ENCODE measurements around the gene TPTE2. TPM values are rescaled to one million over a fixed set of nuclear protein-coding genes. Genes with fewer than 3 reads are reported as not detected.

The TPTE2 gene
- total and polyA plus RNA-seq, 10 of the 15 experiments (the other 5 are each of a cell fraction or from before 2014, with no cell fraction given): 0.31 to 1.9 (median 1.2) TPM

DNA sequence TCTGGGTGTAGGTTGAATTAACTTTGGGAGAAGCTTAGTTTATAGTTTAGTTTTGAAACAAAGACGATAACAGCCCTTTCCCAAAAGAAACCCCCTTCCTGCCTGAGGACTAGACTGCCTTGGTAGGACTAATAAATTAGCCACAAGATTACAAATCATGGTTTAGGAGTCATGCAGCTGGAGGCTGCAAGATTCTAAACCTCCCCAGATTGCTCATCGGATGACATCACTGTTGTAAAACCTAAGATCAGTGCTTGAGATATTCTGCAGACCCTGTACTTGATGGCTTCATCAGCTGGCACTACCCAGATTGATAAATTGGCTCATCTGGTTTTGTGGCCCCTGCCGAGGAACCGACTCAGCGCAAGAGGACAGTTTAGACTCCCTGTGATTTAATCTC is 36.2 kb upstream of the TPTE2 start:
- Histone ChIP-seq H2AFZ (ENCODE audit: control insufficient read depth, low read depth, low read length) (no peak overlapping the region), H3K79me2 (ENCODE audit: control insufficient read depth, insufficient read depth, low read length) (peaks cover 10% of the 10 kb centered on the region), H3K4me2 (ENCODE audit: control insufficient read depth, insufficient read depth) (no peak overlapping the region), H3K4me1 (ENCODE audit: control insufficient read depth, insufficient read depth, low read length) (no peaks in the 10 kb centered on the region), H3K27me3 (replicated peaks in 1 of 2; ENCODE audit: control insufficient read depth in 2 of 2, insufficient read depth in 2 of 2, low read length in 1 of 2) (no peaks in the 10 kb centered on the region), H3K9ac (ENCODE audit: control insufficient read depth, insufficient read depth, low read length) (no peak overlapping the region), H3K27ac (ENCODE audit: control insufficient read depth, insufficient read depth) (no peak overlapping the region), H3K9me3 (replicated peaks; ENCODE audit: control insufficient read depth, insufficient read depth, low read length) (no peaks in the 10 kb centered on the region), H3K36me3 (ENCODE audit: control insufficient read depth in 2 of 2, insufficient read depth in 2 of 2, low read length in 1 of 2) (no peaks in the 10 kb centered on the region), H4K20me1 (ENCODE audit: control insufficient read depth, insufficient read depth) (no peaks in the 10 kb centered on the region), H3K4me3 (no peak overlapping the region)
- no peak for FAIRE-seq
- intact Hi-C loops (cut with micrococcal nuclease; ENCODE audit: unreplicated experiment): no loop called here
- ATAC-seq: no peak
- BruUV-seq (replicated peaks): no TSS peak
- in situ Hi-C loops (cut with MboI): no loop called here
- DNase-seq (ENCODE audit: low read depth, low spot score): no peak
- ChIA-PET POLR2A (no interaction called here), RAD21 (ENCODE audit: unreplicated experiment) (no interaction called here), SMC1A (ENCODE audit: uncharacterized antibody, unreplicated experiment) (interaction anchor here (1.3 kb wide), 1 partner anchor 10 kb away, joined by 5 read pairs; no protein-coding TSS in a partner anchor), CTCF (interaction anchor here (0.8 kb wide), 1 partner anchor 10 kb away, joined by 3 read pairs; no protein-coding TSS in a partner anchor)
- TF ChIP-seq MLLT1 (IDR thresholded peaks at IDR 0.05): no peak
- TF ChIP-seq ZBTB33 (IDR thresholded peaks at IDR 0.05): no peak
- WGBS (ENCODE audit: insufficient coverage, insufficient replicate concordance, low lambda C conversion rate, missing lambda C conversion rate): 71% methylated on average over 5 of the region's 5 CpGs

GRCh38 chr13:19596960-19597361 is 35.6 kb upstream of the TPTE2 start:
- H2AFZ ChIP-seq (ENCODE audit: control insufficient read depth, low read depth, low read length): no peak overlapping the region
- no peak for FAIRE-seq
- TF ChIP-seq RAD51 (IDR thresholded peaks at IDR 0.05): no peak

More at GRCh38 chr13:19596960-19597361, 35.6 kb upstream of the TPTE2 start:
- Histone ChIP-seq H3K36me3 (ENCODE audit: control insufficient read depth in 2 of 2, insufficient read depth in 2 of 2, low read length in 1 of 2) (no peaks in the 10 kb centered on the region), H3K79me2 (ENCODE audit: control insufficient read depth, insufficient read depth, low read length) (peaks cover 5% of the 10 kb centered on the region), H3K9ac (ENCODE audit: control insufficient read depth, insufficient read depth, low read length) (no peak overlapping the region), H3K4me3 (no peak overlapping the region), H3K27me3 (replicated peaks in 1 of 2; ENCODE audit: control insufficient read depth in 2 of 2, insufficient read depth in 2 of 2, low read length in 1 of 2) (no peaks in the 10 kb centered on the region), H3K27ac (ENCODE audit: control insufficient read depth, insufficient read depth) (no peak overlapping the region), H3K4me2 (ENCODE audit: control insufficient read depth, insufficient read depth) (no peak overlapping the region), H3K9me3 (replicated peaks; ENCODE audit: control insufficient read depth, insufficient read depth, low read length) (no peaks in the 10 kb centered on the region), H3K4me1 (ENCODE audit: control insufficient read depth, insufficient read depth, low read length) (peaks cover 4% of the 10 kb centered on the region), H4K20me1 (ENCODE audit: control insufficient read depth, insufficient read depth) (no peaks in the 10 kb centered on the region)
- SMC1A ChIA-PET (ENCODE audit: uncharacterized antibody, unreplicated experiment): interaction anchor here (1.3 kb wide), 1 partner anchor 9 kb away, joined by 5 read pairs; no protein-coding TSS in a partner anchor
- RAD21 ChIA-PET (ENCODE audit: unreplicated experiment): no interaction called here
- BruUV-seq (replicated peaks): no TSS peak
- CTCF ChIA-PET: interaction anchor here (1.1 kb wide), 1 partner anchor 22 kb away, joined by 3 read pairs; no protein-coding TSS in a partner anchor
- no peak for DNase-seq (ENCODE audit: low read depth, low spot score)
- in situ Hi-C loops (cut with MboI) (no loop called here), intact Hi-C loops (cut with micrococcal nuclease; ENCODE audit: unreplicated experiment) (no loop called here)
- WGBS (ENCODE audit: insufficient coverage, insufficient replicate concordance, low lambda C conversion rate, missing lambda C conversion rate): 70% methylated on average over 6 of the region's 6 CpGs
- no peak for ATAC-seq
- POLR2A ChIA-PET: no interaction called here
